Stimulated activated CD8-positive, alpha-beta memory T cell treated with anti-CD3 and anti-CD28 coated beads, Interleukin-2, amount 100 ng/mL, for 1 hour (primary cell): ENCODE results near the gene CADPS.

Experiments
- DNase-seq, 2 donors: peaks; one replicate each; pipeline ENCODE4 v3.0.0-alpha.2; 2020; ENCODE audit warnings: low read depth in 2 of 2

CADPS gene

GRCh38 chr3:62636235-62636826, 238.9 kb downstream of the CADPS start:
- no peak for DNase-seq

GRCh38 chr3:62632510-62633294, 242.5 kb downstream of the CADPS start:
- DNase-seq = no peak

GRCh38 chr3:62631488-62631887, 243.7 kb downstream of the CADPS start:
- no peak for DNase-seq

- DNase-seq = no peak
These were observed 244.6 kb downstream of the CADPS start for GRCh38 chr3:62630664-62631063.

- DNase-seq = no peak
These were observed 249.9 kb downstream of the CADPS start for GRCh38 chr3:62625268-62625667.

GRCh38 chr3:62624185-62624584, 251.0 kb downstream of the CADPS start:
- DNase-seq = no peak

DNA sequence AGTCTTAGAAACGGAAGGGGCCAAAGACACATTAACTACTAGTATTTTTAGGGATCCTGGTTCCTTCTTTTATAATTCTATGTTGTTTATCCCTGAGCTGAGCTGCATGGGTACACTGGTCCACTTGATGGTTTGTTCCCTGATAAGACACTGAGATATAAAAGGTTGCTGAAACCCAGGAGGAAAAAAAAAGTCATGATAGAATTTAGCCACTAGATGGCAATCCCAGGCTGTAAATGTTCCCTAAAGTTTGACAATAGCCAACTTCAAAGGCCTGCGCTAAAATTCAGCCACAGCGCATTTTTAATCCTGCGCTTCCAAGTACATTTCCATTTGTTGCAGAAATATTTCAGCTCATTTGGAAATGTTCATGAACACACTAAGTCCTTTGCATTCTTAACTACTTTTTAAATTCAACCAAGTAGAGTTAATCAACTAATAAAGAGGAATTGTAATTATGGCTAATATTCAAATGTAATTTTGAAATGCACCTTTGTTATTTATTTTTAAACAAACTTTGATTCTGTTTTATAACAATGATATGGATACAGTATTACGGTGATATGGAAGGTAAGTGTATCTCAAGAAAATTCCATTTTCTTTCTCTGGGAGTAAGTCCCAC, 252.6 kb downstream of the CADPS start:
- DNase-seq = no peak

GRCh38 chr3:62621925-62622324, 253.3 kb downstream of the CADPS start:
- DNase-seq = no peak

- no peak for DNase-seq
These were observed 254.0 kb downstream of the CADPS start for GRCh38 chr3:62621176-62621575.

- no peak for DNase-seq
These were observed 259.9 kb downstream of the CADPS start for GRCh38 chr3:62615258-62615849.

GRCh38 chr3:62614527-62614926, 260.7 kb downstream of the CADPS start:
- DNase-seq = no peak

DNA sequence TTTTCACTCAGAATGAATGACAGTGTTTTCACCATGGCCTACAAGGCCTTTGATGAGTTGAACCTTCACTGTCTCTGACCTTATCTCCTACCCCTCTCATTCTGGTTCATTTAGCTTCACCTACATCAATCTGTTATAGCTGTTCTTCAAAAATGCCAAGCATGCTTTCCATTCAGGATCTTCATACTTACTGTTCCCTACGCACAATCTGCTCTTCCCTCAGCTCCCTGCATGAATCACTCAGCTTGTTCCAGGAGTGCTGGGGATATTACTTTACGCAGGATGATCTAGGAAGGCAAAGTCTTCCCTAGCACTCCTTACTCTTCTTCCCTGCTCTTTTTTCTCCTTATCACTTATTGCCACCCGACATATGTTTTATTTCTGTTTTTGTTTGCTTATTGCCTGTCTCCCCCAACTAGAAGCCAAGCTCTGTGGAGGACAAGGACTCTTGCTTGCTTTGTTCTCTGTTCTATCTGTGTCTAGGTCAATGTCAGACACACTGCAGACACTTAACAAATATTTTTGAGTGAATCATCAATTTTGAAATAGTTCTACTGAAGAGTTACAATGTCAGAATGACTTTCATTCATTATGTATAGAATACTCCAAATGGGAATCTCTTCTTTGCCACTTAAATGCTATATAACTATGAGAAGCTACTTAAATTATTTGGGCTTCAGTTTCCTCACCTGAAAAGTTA, 263.5 kb downstream of the CADPS start:
- DNase-seq = no peak

DNA sequence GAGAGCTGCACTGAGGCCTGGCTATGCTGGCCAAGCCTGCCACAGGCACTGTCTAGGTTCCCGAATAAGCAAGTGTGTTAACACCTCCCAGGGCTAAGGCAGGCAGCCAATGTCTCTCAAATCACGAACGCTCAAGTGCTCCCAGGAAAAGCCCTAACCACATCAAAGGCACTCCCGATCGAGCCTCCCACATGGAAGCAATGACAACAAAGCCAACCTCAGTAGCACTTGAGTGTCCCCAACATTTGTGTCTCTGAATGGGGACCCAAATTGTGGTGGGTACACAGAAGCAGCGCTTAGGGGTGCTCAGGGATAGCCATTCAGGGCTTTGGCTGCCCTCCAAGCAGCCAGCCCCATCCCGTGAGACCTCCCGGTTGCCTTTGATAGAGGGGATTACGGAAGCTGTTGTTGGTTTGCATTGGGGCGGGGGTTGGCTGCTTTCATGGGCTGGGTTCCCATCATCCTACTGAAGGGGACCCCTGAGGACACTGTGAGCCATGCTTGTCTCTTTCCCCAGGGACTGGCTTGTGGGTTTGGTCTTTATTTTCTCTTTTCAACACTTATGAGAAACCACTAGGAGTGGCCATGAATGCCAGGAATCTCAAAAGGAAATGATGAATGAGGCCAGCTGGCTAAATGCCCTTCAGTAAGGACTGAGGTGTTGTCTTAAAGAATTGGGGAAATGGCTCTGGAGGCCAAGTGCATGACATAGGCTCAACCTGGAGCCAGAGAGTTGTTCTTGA, 267.8 kb downstream of the CADPS start:
- no peak for DNase-seq

GRCh38 chr3:62605413-62606068, 269.7 kb downstream of the CADPS start:
- no peak for DNase-seq

DNA sequence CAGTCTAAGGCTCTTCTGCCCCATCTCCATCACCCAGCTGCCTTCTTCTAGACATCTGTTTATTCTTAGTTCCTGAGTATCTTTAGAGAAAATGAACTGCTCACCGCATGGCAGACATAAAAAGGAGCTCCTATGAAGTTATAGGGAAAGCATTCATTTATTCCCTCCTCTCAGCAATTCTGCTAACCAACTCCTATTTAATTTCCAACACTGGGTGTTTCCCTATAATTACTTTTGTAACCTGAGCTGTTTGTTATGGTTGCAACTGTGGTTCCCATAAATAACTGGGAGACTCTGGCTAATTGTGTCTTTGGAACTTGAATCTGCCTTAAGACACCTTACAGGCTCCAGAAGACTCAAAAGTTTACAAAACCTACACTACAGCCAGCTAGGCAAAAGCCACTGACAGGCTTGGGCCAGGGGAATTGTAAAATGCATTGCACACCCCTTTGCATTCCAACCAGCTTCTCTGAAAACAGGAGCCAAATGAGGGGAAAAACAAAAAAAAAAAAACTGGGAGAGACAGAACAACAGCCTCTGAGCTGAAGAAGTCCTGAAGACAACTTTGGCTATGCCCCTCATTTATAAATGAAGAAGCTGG, 270.4 kb downstream of the CADPS start:
- no peak for DNase-seq

- no peak for DNase-seq
These were observed 270.9 kb downstream of the CADPS start for GRCh38 chr3:62604298-62604697.

GRCh38 chr3:62602987-62603386, 272.2 kb downstream of the CADPS start:
- no peak for DNase-seq

DNA sequence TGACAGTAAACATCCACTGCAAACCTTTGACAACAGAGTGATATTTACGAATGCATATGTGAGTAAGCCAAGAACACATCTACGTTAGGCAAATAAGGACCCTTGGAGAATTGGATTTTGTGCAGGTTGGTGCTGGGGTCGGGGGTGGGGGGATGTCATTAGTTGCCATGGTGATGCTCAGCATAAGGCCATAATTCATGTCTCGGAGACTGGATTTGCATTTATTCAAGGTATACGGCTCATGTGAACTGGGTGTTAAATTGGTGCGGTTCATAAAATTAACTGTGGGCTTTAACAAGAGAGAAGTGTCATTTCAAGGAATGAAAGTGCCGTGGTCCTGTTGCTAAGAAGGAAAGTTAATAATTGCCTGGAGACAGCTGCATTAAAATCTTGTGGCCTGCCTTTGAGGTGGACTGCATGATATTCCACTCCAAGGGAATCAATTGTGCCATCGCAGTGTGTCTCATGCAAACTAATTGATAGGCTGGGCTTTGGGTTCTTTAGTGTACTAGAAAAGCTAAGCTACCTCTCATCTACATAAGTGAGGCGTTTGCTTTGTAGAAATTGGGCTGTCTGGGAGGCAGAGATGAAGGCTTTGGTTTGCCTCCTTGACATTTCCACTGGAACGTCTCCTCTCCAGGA, 273.0 kb downstream of the CADPS start:
- DNase-seq = no peak

DNA sequence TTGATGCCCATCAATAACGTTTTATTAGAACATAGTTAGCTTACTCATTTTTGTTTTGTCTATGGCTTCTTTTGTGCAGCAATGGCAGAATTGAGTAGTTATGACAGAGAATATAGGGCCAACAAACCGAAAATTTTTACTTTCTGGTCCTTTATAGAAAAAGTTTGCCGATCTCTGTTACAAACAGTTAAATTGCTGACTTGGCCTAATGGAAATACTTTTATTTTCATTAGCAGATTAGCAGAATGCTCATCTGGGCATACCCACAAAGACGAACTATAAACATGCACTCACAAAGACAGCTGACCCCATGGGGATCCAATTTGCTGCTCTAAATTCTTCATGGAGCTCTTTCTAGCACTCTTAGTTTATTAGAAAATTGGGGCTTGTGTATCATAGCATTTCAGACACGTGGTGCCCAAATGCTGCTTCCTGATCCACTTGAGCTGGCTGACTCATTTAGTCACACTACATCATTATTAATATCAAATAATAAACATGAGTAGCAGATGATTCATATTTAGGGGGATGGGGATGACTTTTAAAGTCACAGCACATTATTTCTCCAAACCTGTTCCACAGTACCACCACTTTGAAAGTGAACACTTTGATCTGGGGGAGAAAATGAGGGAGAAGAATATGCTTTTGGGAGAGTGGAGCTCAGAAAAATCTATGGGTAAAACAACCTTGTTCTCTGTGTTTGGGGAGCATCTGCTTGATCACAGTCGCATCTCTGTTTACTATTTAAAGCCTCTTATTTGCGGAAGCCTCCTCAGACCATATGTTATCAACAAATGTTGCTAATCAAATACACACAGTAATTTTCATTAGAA, 273.8 kb downstream of the CADPS start:
- DNase-seq = no peak
